Thyroid gland (tissue), 4 donors: ENCODE data around the gene MYLK. TPM values are rescaled to one million over a fixed set of nuclear protein-coding genes. Genes with fewer than 3 reads are reported as not detected.

ENCODE experiments used
- DNase-seq, 2 donors: peaks; one replicate each; pipeline ENCODE4 v3.0.0-alpha.2; 2019
- H3K27ac ChIP-seq, 3 donors: fragments of 200-600 bp; sonication (generic); 1 replicate in 2 of 3; 2 replicates in 1 of 3; pipeline ENCODE4 v1.5.1; 2016 to 2019; ENCODE audit warnings: mild to moderate bottlenecking in 1 of 3, moderate library complexity in 1 of 3
- H3K27me3 ChIP-seq: fragments of 200-600 bp; sonication (generic); one replicate; pipeline ENCODE4 v1.5.1; 2019
- H3K36me3 ChIP-seq, 2 donors: fragments of 200-600 bp; sonication (generic); one replicate each; pipeline ENCODE4 v1.5.1; 2016 to 2019
- H3K4me1 ChIP-seq, 2 donors: fragments of 200-600 bp; sonication (generic); one replicate each; pipeline ENCODE4 v1.5.1; 2017 to 2019
- H3K4me3 ChIP-seq, 3 donors: fragments of 200-600 bp; sonication (generic); replicated peaks in 1 of 3; 1 replicate in 2 of 3; 2 replicates in 1 of 3; pipeline ENCODE4 v1.5.1; 2016; ENCODE audit warnings: mild to moderate bottlenecking in 1 of 3
- H3K9me3 ChIP-seq: fragments of 200-600 bp; sonication (generic); one replicate; pipeline ENCODE4 v1.5.1; 2017
- CTCF ChIP-seq, 6 experiments: fragments of 200-600 bp in 3 of 6; fragments of 450-650 bp in 3 of 6; sonication (generic) in 3 of 6; IDR thresholded peaks; one replicate each; pipeline ENCODE4 v1.5.1; 2016 to 2019; ENCODE audit warnings: antibody characterized with exemption in 6 of 6, mild to moderate bottlenecking in 2 of 6, inconsistent platforms in 1 of 6, moderate library complexity in 1 of 6
- POLR2A ChIP-seq, 2 donors: fragments of 450-650 bp; IDR thresholded peaks; one replicate each; pipeline ENCODE4 v1.6.1; 2017; ENCODE audit warnings: antibody characterized with exemption in 2 of 2, mild to moderate bottlenecking in 2 of 2, moderate library complexity in 1 of 2
- WGBS, 2 donors: methylation state at CpG; one replicate each; pipeline ENCODE4 v1.1.5; 2017; 5-methylcytosine and 5-hydroxymethylcytosine counted together
- intact Hi-C: fragments of 100-400 bp; cut with DNase I; formaldehyde crosslinking; loops from one replicate; pipeline ENCODE4 v1.15.1; 2023
- total RNA-seq, 4 donors: library from RNA; depleted of rRNA; stranded (reverse); fragments of >200 nt; gene quantifications; one replicate each; pipeline ENCODE4 v1.2.3, GENCODE V29; 2016

The MYLK gene
- total RNA-seq, 4 donors from 2014 or later, result 28.9 to 51.2 (median 37.4) TPM

GRCh38 chr3:123815981-123816380 is 68.2 kb downstream of the MYLK start:
- Histone ChIP-seq H3K36me3 (no peaks in the 10 kb centered on the region), H3K4me3 (no peak overlapping the region), H3K4me1 (no peaks in the 10 kb centered on the region), H3K27me3 (no peaks in the 10 kb centered on the region), H3K27ac (no peak overlapping the region), H3K9me3 (no peaks in the 10 kb centered on the region)
- DNase-seq, result no peak
- no peak for TF ChIP-seq CTCF (IDR thresholded peaks at IDR 0.05)
- TF ChIP-seq POLR2A (IDR thresholded peaks at IDR 0.05), result no peak
- intact Hi-C loops, result no loop called here
- 91 to 100% methylated on average over 1 of the region's 1 CpG for WGBS, 2 donors

GRCh38 chr3:123813876-123814275 is 70.3 kb downstream of the MYLK start:
- H3K36me3 ChIP-seq, result no peaks in the 10 kb centered on the region
- intact Hi-C loops, result no loop called here
- H3K4me1 ChIP-seq, result no peaks in the 10 kb centered on the region
- DNase-seq, result no peak
- H3K27me3 ChIP-seq, result no peaks in the 10 kb centered on the region
- TF ChIP-seq POLR2A (IDR thresholded peaks at IDR 0.05) (no peak), CTCF (IDR thresholded peaks at IDR 0.05) (no peak)
- H3K27ac ChIP-seq, result no peak overlapping the region
- no peaks in the 10 kb centered on the region for H3K9me3 ChIP-seq
- no peak overlapping the region for H3K4me3 ChIP-seq
- 91 to 96% methylated on average over 4 of the region's 4 CpGs for WGBS, 2 donors

GRCh38 chr3:123809597-123809996 is 74.5 kb downstream of the MYLK start:
- Histone ChIP-seq H3K36me3 (no peaks in the 10 kb centered on the region), H3K27me3 (no peaks in the 10 kb centered on the region), H3K27ac (no peak overlapping the region), H3K9me3 (no peaks in the 10 kb centered on the region), H3K4me1 (no peaks in the 10 kb centered on the region), H3K4me3 (no peak overlapping the region)
- no peak for TF ChIP-seq POLR2A (IDR thresholded peaks at IDR 0.05)
- TF ChIP-seq CTCF (IDR thresholded peaks at IDR 0.05), result no peak
- DNase-seq, result no peak
- intact Hi-C loops, result no loop called here
- 77 to 87% methylated on average over 4 of the region's 4 CpGs for WGBS, 2 donors

- H3K4me1 ChIP-seq, result no peaks in the 10 kb centered on the region
- intact Hi-C loops, result no loop called here
- no peak for DNase-seq
- no peaks in the 10 kb centered on the region for H3K36me3 ChIP-seq
- TF ChIP-seq CTCF (IDR thresholded peaks at IDR 0.05) (no peak), POLR2A (IDR thresholded peaks at IDR 0.05) (no peak)
- H3K4me3 ChIP-seq, result no peak overlapping the region
- no peaks in the 10 kb centered on the region for H3K9me3 ChIP-seq
- H3K27ac ChIP-seq, result no peak overlapping the region
- WGBS, 2 donors, result 92% methylated on average over 2 of the region's 2 CpGs
- H3K27me3 ChIP-seq, result no peaks in the 10 kb centered on the region
These were observed 75.3 kb downstream of the MYLK start for GRCh38 chr3:123808812-123809211.

- DNase-seq, result no peak
- Histone ChIP-seq H3K4me3 (no peak overlapping the region), H3K4me1 (no peaks in the 10 kb centered on the region), H3K36me3 (no peaks in the 10 kb centered on the region), H3K9me3 (no peaks in the 10 kb centered on the region), H3K27me3 (no peaks in the 10 kb centered on the region), H3K27ac (no peak overlapping the region)
- TF ChIP-seq CTCF (IDR thresholded peaks at IDR 0.05) (no peak), POLR2A (IDR thresholded peaks at IDR 0.05) (no peak)
- 63 to 77% methylated on average over 2 of the region's 2 CpGs for WGBS, 2 donors
- intact Hi-C loops, result no loop called here
These were observed 76.3 kb downstream of the MYLK start for GRCh38 chr3:123807820-123808219.
